ENCODE results near the gene PRSS23.
"Not testable (repeated sequence)": the region's sequence is repeated elsewhere in the genome, so short reads cannot be mapped to it uniquely, and the experiment has no call there.

PRSS23 gene

GRCh38 chr11:86815726-86816125 is 15.4 kb downstream of the PRSS23 start:
- no peak for DNase-seq (ENCODE audit: low spot score)

DNA sequence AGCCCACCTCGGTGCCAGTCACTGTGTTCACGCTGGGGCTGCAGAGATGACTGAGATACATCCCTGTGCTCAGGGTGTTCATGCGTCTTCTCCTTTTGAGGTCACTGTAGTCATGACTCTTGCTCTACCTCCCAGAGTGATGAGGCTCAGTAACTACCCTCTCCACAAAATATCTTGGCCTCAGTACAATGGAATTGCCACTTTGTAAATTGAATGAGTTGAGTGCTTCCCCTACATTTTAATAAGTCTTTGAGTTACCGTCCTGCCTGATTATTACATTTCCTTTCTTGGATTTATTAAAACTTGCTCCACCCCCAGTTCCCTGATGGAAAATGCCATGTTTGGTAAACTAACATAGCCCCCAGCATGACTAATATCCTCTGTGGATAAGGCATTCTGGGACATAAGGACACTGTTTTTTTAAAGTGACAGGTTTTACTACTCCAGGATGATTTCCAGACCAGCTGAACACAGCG is 15.9 kb downstream of the PRSS23 start:
- DNase-seq (ENCODE audit: low spot score), result no peak

DNA sequence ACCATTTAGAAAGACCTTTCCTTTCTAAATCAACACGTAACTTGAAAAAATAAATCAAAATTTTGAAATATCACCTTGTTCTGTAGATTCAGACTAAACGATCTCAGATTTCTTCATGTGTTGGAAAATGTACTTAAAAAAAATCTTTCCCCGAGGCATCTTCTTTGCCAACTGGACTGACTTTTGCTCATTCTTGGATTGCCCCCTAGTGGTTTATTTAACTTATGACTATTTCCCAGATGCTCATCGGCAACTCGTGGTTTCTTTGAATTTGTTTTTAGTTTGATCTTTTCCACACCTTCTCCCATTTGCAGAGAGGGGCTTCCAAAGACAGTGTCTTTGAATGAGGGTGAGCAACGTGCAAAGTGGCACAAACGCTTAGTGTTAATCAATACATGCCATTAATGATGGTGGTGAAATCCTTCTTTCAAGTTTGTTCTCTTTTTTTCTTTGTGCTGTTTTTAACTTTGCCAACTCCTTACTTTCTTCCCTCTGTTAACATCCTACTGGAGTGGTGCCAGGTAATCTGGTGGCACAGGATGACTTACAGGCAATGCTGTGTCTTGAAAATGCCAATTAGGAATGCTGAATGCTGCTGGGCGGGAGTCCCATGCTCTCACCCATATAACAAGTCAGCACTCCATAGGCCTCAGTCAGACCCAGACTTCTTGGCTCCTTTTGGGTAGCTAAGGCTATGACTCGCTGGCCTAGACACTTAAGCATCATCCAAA is 18.3 kb downstream of the PRSS23 start:
- peak; percentile 41 for DNase-seq (ENCODE audit: low spot score)

DNA sequence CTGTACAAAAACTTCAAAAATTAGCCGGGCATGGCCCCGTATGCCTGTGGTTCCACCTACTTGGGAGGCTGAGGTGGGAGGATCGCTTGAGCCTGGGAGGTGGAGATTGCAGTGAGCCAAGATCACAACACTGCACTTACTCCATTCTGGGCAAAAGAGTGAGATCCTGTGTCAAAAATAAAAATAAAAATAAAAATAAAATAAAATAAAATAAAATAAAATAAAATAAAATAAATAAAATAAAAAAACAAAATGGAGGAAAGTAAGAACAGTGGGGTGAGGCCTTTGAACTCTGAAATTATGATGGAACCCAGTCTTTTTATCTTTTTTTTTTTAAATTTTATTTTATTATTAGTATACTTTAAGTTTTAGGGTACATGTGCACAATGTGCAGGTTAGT is 23.8 kb downstream of the PRSS23 start:
- DNase-seq (ENCODE audit: low spot score), result not testable (repeated sequence)

DNA sequence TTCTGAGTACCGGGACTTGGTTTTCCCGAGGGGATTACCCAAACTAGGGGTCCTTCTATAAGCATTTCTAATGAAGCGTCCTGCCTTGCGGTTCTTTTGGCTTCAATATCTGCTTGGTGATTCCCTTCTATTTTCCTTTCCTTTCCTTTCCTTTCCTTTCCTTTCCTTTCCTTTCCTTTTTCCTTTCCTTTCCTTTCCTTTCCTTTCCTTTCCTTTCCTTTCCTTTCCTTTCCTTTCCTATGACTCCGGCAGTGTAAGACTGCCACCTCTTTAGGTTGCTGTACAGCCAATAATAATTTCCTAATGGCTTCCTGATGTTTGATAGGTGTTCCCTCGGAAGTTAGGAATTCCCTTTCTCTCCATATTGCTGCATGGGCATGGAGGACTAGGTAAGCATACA is 34.0 kb downstream of the PRSS23 start:
- DNase-seq (ENCODE audit: low spot score), result not testable (repeated sequence)

DNA sequence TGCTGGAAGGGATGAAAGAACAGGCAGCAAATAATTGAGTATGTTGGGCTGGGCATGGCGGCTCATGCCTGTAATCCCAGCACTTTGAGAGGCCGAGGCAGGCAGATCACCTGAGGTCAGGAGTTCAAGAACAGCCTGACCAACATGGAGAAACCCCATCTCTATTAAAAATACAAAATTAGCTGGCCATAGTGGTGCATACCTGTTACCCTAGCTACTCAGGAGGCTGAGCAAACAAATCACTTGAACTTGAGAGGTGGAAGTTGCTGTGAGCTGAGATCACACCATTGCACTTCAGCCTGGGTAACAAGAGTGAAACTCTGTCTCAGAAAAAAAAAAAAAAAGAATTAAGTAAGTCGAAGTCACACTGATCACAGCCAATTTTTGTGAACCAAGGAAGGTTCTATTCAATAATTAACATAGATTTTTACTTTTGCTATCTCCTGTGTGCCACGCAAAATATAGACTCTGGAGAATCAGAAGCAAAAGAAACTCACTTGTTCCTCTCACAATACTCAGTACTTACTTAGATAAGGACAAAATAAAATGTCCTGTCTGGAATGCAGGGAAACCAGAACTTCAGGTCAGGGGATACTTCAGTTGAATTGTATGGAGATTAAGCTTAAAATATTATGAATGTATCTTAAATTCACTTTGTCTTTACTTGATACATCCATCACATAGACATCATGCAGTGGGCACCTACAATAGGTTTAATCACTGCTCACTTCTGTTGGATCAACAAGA is 44.6 kb downstream of the PRSS23 start:
- DNase-seq (ENCODE audit: low spot score), result not testable (repeated sequence)

GRCh38 chr11:86848132-86848531 is 47.8 kb downstream of the PRSS23 start:
- no peak for DNase-seq (ENCODE audit: low spot score)

DNA sequence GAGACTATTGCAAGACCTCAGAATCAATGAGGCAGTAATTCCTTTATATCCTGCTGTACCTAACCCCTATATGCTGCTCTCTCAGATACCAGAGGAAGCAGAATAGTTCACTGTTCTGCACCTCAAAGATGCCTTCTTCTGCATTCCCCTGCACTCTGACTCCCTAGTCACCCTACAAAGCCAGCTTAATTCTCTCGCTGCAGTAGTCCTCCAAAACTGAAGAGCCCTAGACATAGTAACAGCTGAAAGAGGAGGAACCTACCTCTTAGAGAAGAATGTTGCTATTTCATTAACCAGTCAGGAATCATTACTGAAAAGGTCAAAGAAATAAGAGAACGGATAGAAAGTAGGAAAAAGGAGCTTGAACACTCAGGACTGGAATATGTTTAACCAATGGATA is 49.3 kb downstream of the PRSS23 start:
- no peak for DNase-seq (ENCODE audit: low spot score)

All from HuH-7 (cell line).